ENCODE measurements around the gene CHST4.

- TF ChIP-seq CTCF (IDR thresholded peaks at IDR 0.05) (no peak), POLR2A (IDR thresholded peaks at IDR 0.05) (no peak), POLR2AphosphoS5 (IDR thresholded peaks at IDR 0.05) (no peak)
These were observed 41.7 kb downstream of the CHST4 start for GRCh38 chr16:71567931-71568330.

Measured in prostate gland (tissue), 2 donors.